ENCODE data around the gene TSNAX.
"Not testable (repeated sequence)": the region's sequence is repeated elsewhere in the genome, so short reads cannot be mapped to it uniquely, and the experiment has no call there.

TSNAX gene

GRCh38 chr1:231487910-231488309 lies 40.6 kb upstream of the TSNAX start:
- no peak for TF ChIP-seq CTCF (IDR thresholded peaks at IDR 0.05; ENCODE audit: control insufficient read depth, extremely low read depth, insufficient read depth)
- DNase-seq (ENCODE audit: low read depth), result no peak

GRCh38 chr1:231493421-231494185 lies 34.9 kb upstream of the TSNAX start:
- DNase-seq (ENCODE audit: low read depth), result no peak
- TF ChIP-seq CTCF (IDR thresholded peaks at IDR 0.05; ENCODE audit: control insufficient read depth, extremely low read depth, insufficient read depth), result no peak

More at GRCh38 chr1:231487910-231488309, 40.6 kb upstream of the TSNAX start:
- no peak overlapping the region for H3K4me3 ChIP-seq (ENCODE audit: low read depth, low read length)

GRCh38 chr1:231494439-231495110 lies 33.9 kb upstream of the TSNAX start:
- no peak for DNase-seq (ENCODE audit: low read depth)
- no peak for TF ChIP-seq CTCF (IDR thresholded peaks at IDR 0.05; ENCODE audit: control insufficient read depth, extremely low read depth, insufficient read depth)
- no peak overlapping the region for H3K4me3 ChIP-seq (ENCODE audit: low read depth, low read length)

More at GRCh38 chr1:231493421-231494185, 34.9 kb upstream of the TSNAX start:
- no peak overlapping the region for H3K4me3 ChIP-seq (ENCODE audit: low read depth, low read length)

- TF ChIP-seq CTCF (IDR thresholded peaks at IDR 0.05; ENCODE audit: control insufficient read depth, extremely low read depth, insufficient read depth), result no peak
- DNase-seq (ENCODE audit: low read depth), result no peak
- no peak overlapping the region for H3K4me3 ChIP-seq (ENCODE audit: low read depth, low read length)
Observed at GRCh38 chr1:231497629-231498152, 30.8 kb upstream of the TSNAX start.

- DNase-seq (ENCODE audit: low read depth), result no peak
- TF ChIP-seq CTCF (IDR thresholded peaks at IDR 0.05; ENCODE audit: control insufficient read depth, extremely low read depth, insufficient read depth), result no peak
- no peak overlapping the region for H3K4me3 ChIP-seq (ENCODE audit: low read depth, low read length)
Observed at GRCh38 chr1:231499148-231499763, 29.2 kb upstream of the TSNAX start.

- no peak overlapping the region for H3K4me3 ChIP-seq (ENCODE audit: low read depth, low read length)
- DNase-seq (ENCODE audit: low read depth), result no peak
- no peak for TF ChIP-seq CTCF (IDR thresholded peaks at IDR 0.05; ENCODE audit: control insufficient read depth, extremely low read depth, insufficient read depth)
Observed at GRCh38 chr1:231500666-231501065, 27.8 kb upstream of the TSNAX start.

GRCh38 chr1:231503168-231503567 lies 25.3 kb upstream of the TSNAX start:
- H3K4me3 ChIP-seq (ENCODE audit: low read depth, low read length); DNase-seq (ENCODE audit: low read depth): not testable (repeated sequence)

Measured in LNCaP clone FGC (cell line).